ENCODE measurements around the gene LLGL2. TPM values are rescaled to one million over a fixed set of nuclear protein-coding genes. Genes with fewer than 3 reads are reported as not detected.

Gene LLGL2
- total RNA-seq, 1 donor from 2014 or later = 14.8 TPM

DNA sequence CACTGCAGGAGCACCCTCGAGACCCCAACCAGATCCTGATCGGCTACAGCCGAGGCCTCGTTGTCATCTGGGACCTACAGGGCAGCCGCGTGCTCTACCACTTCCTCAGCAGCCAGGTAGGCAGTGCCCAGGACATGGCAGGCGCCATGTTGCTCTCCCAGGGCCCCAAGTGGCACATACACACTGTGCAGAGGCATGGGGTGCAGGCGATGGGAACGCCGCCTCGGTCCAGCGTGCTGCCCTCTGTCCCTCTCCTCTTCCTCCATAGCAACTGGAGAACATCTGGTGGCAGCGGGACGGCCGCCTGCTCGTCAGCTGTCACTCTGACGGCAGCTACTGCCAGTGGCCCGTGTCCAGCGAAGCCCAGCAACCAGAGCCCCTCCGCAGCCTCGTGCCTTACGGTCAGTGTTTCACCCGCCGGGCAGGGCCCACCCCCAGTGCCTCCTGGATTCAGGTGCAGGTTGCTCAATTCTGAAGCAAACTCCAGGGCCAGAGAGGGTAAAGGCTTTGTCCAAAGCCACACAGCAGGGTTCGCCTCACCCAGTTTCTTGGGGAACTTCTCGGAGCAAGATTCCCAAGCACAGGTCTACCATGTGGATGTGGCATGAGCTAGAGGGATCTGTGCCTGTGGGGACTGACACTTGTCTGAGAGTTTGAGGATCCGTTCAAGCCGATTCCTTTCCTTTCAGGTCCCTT is 37.7 kb downstream of the LLGL2 start:
- FAIRE-seq = no peak
- H3K9me3 Mint-ChIP-seq (ENCODE audit: unreplicated experiment) = no peaks in the 10 kb centered on the region

GRCh38 chr17:75564195-75564594 is 38.7 kb downstream of the LLGL2 start:
- Histone ChIP-seq H3K36me3 (ENCODE audit: insufficient read depth, low read length) (no peaks in the 10 kb centered on the region), H3K27ac (ENCODE audit: low read depth, low read length) (no peak overlapping the region), H4K20me1 (ENCODE audit: insufficient read depth, low read length) (no peaks in the 10 kb centered on the region), H3K9ac (ENCODE audit: low read length) (no peak overlapping the region), H3K27me3 (ENCODE audit: insufficient read depth, low read length) (no peaks in the 10 kb centered on the region), H3K4me1 (ENCODE audit: insufficient read depth, low read length) (no peaks in the 10 kb centered on the region), H2AFZ (ENCODE audit: low read depth, low read length) (no peak overlapping the region), H3K4me3 (ENCODE audit: insufficient read depth, low read depth, low read length) (no peak overlapping the region), H3K79me2 (ENCODE audit: insufficient read depth, low read length) (no peaks in the 10 kb centered on the region), H3K9me3 (ENCODE audit: insufficient read depth, low read depth, low read length) (no peaks in the 10 kb centered on the region), H3K4me2 (ENCODE audit: low read length) (no peak overlapping the region)
- Mint-ChIP-seq H3K27me3 (ENCODE audit: low read depth, unreplicated experiment) (peaks cover 14% of the 10 kb centered on the region), H3K27ac (ENCODE audit: unreplicated experiment) (no peak overlapping the region), H3K4me1 (ENCODE audit: low read depth, unreplicated experiment) (no peaks in the 10 kb centered on the region), H3K4me3 (ENCODE audit: unreplicated experiment) (no peak overlapping the region), H3K9me3 (ENCODE audit: unreplicated experiment) (no peaks in the 10 kb centered on the region), H3K36me3 (ENCODE audit: low read depth, unreplicated experiment) (peaks cover 2% of the 10 kb centered on the region)
- FAIRE-seq (no peak), DNase-seq (ENCODE audit: low read depth) (no peak)
- TF ChIP-seq EZH2 (IDR thresholded peaks at IDR 0.05; ENCODE audit: insufficient read depth, low read length) = no peak
- TF ChIP-seq, protein P1, sequence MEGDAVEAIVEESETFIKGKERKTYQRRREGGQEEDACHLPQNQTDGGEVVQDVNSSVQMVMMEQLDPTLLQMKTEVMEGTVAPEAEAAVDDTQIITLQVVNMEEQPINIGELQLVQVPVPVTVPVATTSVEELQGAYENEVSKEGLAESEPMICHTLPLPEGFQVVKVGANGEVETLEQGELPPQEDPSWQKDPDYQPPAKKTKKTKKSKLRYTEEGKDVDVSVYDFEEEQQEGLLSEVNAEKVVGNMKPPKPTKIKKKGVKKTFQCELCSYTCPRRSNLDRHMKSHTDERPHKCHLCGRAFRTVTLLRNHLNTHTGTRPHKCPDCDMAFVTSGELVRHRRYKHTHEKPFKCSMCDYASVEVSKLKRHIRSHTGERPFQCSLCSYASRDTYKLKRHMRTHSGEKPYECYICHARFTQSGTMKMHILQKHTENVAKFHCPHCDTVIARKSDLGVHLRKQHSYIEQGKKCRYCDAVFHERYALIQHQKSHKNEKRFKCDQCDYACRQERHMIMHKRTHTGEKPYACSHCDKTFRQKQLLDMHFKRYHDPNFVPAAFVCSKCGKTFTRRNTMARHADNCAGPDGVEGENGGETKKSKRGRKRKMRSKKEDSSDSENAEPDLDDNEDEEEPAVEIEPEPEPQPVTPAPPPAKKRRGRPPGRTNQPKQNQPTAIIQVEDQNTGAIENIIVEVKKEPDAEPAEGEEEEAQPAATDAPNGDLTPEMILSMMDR (IDR thresholded peaks at IDR 0.05; ENCODE audit: insufficient read depth, low read depth, low read length) = no peak

More for the DNA sequence above, 37.7 kb downstream of the LLGL2 start:
- Histone ChIP-seq H3K4me2 (ENCODE audit: low read length) (no peak overlapping the region), H3K79me2 (ENCODE audit: insufficient read depth, low read length) (no peaks in the 10 kb centered on the region), H3K27ac (ENCODE audit: low read depth, low read length) (no peak overlapping the region), H3K9ac (ENCODE audit: low read length) (no peak overlapping the region), H4K20me1 (ENCODE audit: insufficient read depth, low read length) (no peaks in the 10 kb centered on the region), H3K4me1 (ENCODE audit: insufficient read depth, low read length) (no peaks in the 10 kb centered on the region), H3K4me3 (ENCODE audit: insufficient read depth, low read depth, low read length) (no peak overlapping the region), H3K9me3 (ENCODE audit: insufficient read depth, low read depth, low read length) (no peaks in the 10 kb centered on the region), H2AFZ (ENCODE audit: low read depth, low read length) (no peak overlapping the region), H3K36me3 (ENCODE audit: insufficient read depth, low read length) (no peaks in the 10 kb centered on the region), H3K27me3 (ENCODE audit: insufficient read depth, low read length) (no peaks in the 10 kb centered on the region)
- TF ChIP-seq, protein P1 (IDR thresholded peaks at IDR 0.05; ENCODE audit: insufficient read depth, low read depth, low read length) = no peak
- no peak for TF ChIP-seq EZH2 (IDR thresholded peaks at IDR 0.05; ENCODE audit: insufficient read depth, low read length)
- Mint-ChIP-seq H3K27ac (ENCODE audit: unreplicated experiment) (no peak overlapping the region), H3K36me3 (ENCODE audit: low read depth, unreplicated experiment) (peaks cover 2% of the 10 kb centered on the region), H3K4me3 (ENCODE audit: unreplicated experiment) (no peak overlapping the region), H3K4me1 (ENCODE audit: low read depth, unreplicated experiment) (no peaks in the 10 kb centered on the region), H3K27me3 (ENCODE audit: low read depth, unreplicated experiment) (peaks cover 14% of the 10 kb centered on the region)
- DNase-seq (ENCODE audit: low read depth) = no peak

GRCh38 chr17:75565066-75565465 is 39.6 kb downstream of the LLGL2 start:
- FAIRE-seq = no peak
- no peaks in the 10 kb centered on the region for H3K9me3 Mint-ChIP-seq (ENCODE audit: unreplicated experiment)
- H3K36me3 Mint-ChIP-seq (ENCODE audit: low read depth, unreplicated experiment) = peaks cover 2% of the 10 kb centered on the region
- H2AFZ ChIP-seq (ENCODE audit: low read depth, low read length) = no peak overlapping the region
- H3K27me3 ChIP-seq (ENCODE audit: insufficient read depth, low read length) = no peaks in the 10 kb centered on the region
- no peak for DNase-seq (ENCODE audit: low read depth)
- H3K9me3 ChIP-seq (ENCODE audit: insufficient read depth, low read depth, low read length) = no peaks in the 10 kb centered on the region
- no peak overlapping the region for H3K27ac ChIP-seq (ENCODE audit: low read depth, low read length)
- H3K9ac ChIP-seq (ENCODE audit: low read length) = no peak overlapping the region
- no peaks in the 10 kb centered on the region for H3K4me1 Mint-ChIP-seq (ENCODE audit: low read depth, unreplicated experiment)
- H3K4me2 ChIP-seq (ENCODE audit: low read length) = no peak overlapping the region
- H3K27me3 Mint-ChIP-seq (ENCODE audit: low read depth, unreplicated experiment) = peaks cover 14% of the 10 kb centered on the region
- H3K4me3 ChIP-seq (ENCODE audit: insufficient read depth, low read depth, low read length) = no peak overlapping the region
- no peaks in the 10 kb centered on the region for H3K36me3 ChIP-seq (ENCODE audit: insufficient read depth, low read length)
- TF ChIP-seq EZH2 (IDR thresholded peaks at IDR 0.05; ENCODE audit: insufficient read depth, low read length) = no peak
- TF ChIP-seq, protein P1 (IDR thresholded peaks at IDR 0.05; ENCODE audit: insufficient read depth, low read depth, low read length) = no peak
- H4K20me1 ChIP-seq (ENCODE audit: insufficient read depth, low read length) = no peaks in the 10 kb centered on the region
- H3K4me3 Mint-ChIP-seq (ENCODE audit: unreplicated experiment) = no peak overlapping the region
- no peaks in the 10 kb centered on the region for H3K79me2 ChIP-seq (ENCODE audit: insufficient read depth, low read length)
- no peak overlapping the region for H3K27ac Mint-ChIP-seq (ENCODE audit: unreplicated experiment)
- H3K4me1 ChIP-seq (ENCODE audit: insufficient read depth, low read length) = no peaks in the 10 kb centered on the region

Measured in astrocyte (in vitro differentiated cells and primary cell).